CD4-positive, alpha-beta memory T cell (primary cell): ENCODE data around the gene CPB1. TPM values are rescaled to one million over a fixed set of nuclear protein-coding genes. Genes with fewer than 3 reads are reported as not detected.

ENCODE experiments used
- CTCF ChIA-PET: fragments of 350-600 bp; sonication (Branson Sonifier 250); formaldehyde crosslinking; loops from one replicate; lab custom pipeline; 2021; ENCODE audit warnings: inconsistent platforms; ENCODE audit not compliant: partially characterized antibody; lab: Charles Lee
- POLR2A ChIA-PET: fragments of 350-600 bp; sonication (Branson Sonifier 250); formaldehyde crosslinking; loops from one replicate; lab custom pipeline; 2021; ENCODE audit not compliant: partially characterized antibody; lab: Charles Lee
- DNase-seq, 5 donors: peaks; one replicate each; pipeline versions ENCODE4 v3.0.0 to v3.0.0-alpha.2; 2020 to 2022; ENCODE audit warnings: mixed read lengths in 1 of 5
- H3K27ac ChIP-seq: one replicate; pipeline ENCODE4 v1.7.0; 2013; ENCODE audit warnings: low read depth, low read length
- H3K27me3 ChIP-seq: 2 replicates; pipeline ENCODE4 v1.7.0; 2013; ENCODE audit warnings: mild to moderate bottlenecking, low read length, moderate library complexity; ENCODE audit not compliant: insufficient read depth
- H3K36me3 ChIP-seq: 2 replicates; pipeline ENCODE4 v1.7.0; 2013; ENCODE audit warnings: mild to moderate bottlenecking, low read length, moderate library complexity; ENCODE audit not compliant: insufficient read depth
- H3K4me1 ChIP-seq: 2 replicates; pipeline ENCODE4 v1.7.0; 2013; ENCODE audit warnings: mild to moderate bottlenecking, low read length, moderate library complexity; ENCODE audit not compliant: insufficient read depth
- H3K4me3 ChIP-seq, 2 donors: one replicate each; pipeline ENCODE4 v1.7.0; 2013; ENCODE audit warnings: low read length in 2 of 2, mild to moderate bottlenecking in 1 of 2
- H3K9me3 ChIP-seq, 2 donors: one replicate each; pipeline ENCODE4 v1.7.0; 2013; ENCODE audit warnings: low read length in 2 of 2, control low read depth in 1 of 2; ENCODE audit not compliant: control insufficient read depth in 1 of 2
- H3K27ac Mint-ChIP-seq, 7 donors: one replicate each; pipeline ENCODE4 v1.8.0; 2020 to 2021; ENCODE audit warnings: mixed read lengths in 7 of 7, mild to moderate bottlenecking in 6 of 7, inconsistent platforms in 3 of 7, moderate library complexity in 3 of 7
- H3K27me3 Mint-ChIP-seq, 2 donors: one replicate each; pipeline ENCODE4 v1.8.0; 2020 to 2021; ENCODE audit warnings: mixed read lengths in 2 of 2
- H3K36me3 Mint-ChIP-seq, 2 donors: one replicate each; pipeline ENCODE4 v1.8.0; 2020 to 2021; ENCODE audit warnings: mixed read lengths in 2 of 2, inconsistent platforms in 1 of 2, mild to moderate bottlenecking in 1 of 2
- H3K4me1 Mint-ChIP-seq, 4 donors: one replicate each; pipeline ENCODE4 v1.8.0; 2020 to 2021; ENCODE audit warnings: mixed read lengths in 4 of 4, mild to moderate bottlenecking in 1 of 4
- H3K4me3 Mint-ChIP-seq, 8 donors: one replicate each; pipeline ENCODE4 v1.8.0; 2020 to 2021; ENCODE audit warnings: mixed read lengths in 8 of 8, mild to moderate bottlenecking in 7 of 8, moderate library complexity in 6 of 8, inconsistent platforms in 3 of 8
- H3K9me3 Mint-ChIP-seq, 8 donors: one replicate each; pipeline ENCODE4 v1.8.0; 2020 to 2021; ENCODE audit warnings: mixed read lengths in 8 of 8, mild to moderate bottlenecking in 5 of 8, inconsistent platforms in 3 of 8, moderate library complexity in 1 of 8
- intact Hi-C: fragments of 100-400 bp; cut with micrococcal nuclease; formaldehyde crosslinking; loops from one replicate; pipeline ENCODE4 v1.15.1; 2023
- polyA plus RNA-seq, 2 donors: library from polyadenylated mRNA; unstranded; fragments of 300-500 nt; fragmentation: Illumina TruSeq; gene quantifications; one replicate each; pipeline ENCODE4 v1.2.3, GENCODE V29; 2021
- total RNA-seq, 2 experiments: library from RNA; stranded (reverse); gene quantifications; one replicate each; pipeline ENCODE4 v1.2.3, GENCODE V29; 2021

CPB1 gene
- total and polyA plus RNA-seq, 4 experiments from 2014 or later = not detected

DNA sequence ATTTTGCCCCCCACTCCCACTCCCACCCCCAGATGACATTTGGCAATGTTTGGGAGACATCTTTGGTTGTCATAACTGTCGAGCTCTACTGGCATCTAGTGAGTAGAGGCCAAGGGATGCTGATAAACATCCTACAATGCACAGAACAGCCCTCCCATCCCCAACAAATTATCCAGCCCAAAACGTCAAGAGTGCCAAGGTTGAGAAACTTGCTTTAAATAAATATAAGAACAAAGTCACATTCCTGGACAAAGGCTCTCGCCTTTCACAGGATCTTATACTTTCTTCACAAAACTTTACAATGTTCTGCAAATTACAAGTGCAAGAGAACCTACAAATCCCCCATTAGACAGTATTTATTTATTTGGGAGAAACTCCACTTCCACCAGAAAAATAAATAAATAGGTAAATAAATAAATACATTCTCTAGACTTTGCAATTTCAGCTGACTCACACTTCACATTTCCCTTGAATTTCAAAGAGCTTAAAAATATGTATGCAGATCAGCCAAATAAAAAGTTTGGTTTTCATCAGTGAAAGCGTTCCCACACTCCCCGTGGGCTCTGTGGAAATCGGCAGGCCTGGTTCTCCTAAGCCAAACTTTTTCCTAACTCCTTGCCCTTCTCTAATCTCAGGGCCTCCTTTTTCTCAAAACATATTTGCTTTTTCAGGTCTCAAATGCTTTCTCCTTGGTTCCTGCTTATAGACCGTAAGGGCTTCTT, 24.8 kb downstream of the CPB1 start:
- Mint-ChIP-seq H3K36me3 (no peaks in the 10 kb centered on the region), H3K27ac (no peak overlapping the region), H3K4me3 (no peak overlapping the region), H3K27me3 (peaks cover 0 to 4% of the 10 kb centered on the region in 2 donors), H3K9me3 (no peaks in the 10 kb centered on the region), H3K4me1 (no peaks in the 10 kb centered on the region)
- ChIA-PET CTCF (interaction anchor here (1.5 kb wide), 1 partner anchor 10 kb away, joined by 8 read pairs; no protein-coding TSS in a partner anchor), POLR2A (no interaction called here)
- no peaks in the 10 kb centered on the region for H3K36me3 ChIP-seq
- H3K27ac ChIP-seq = no peak overlapping the region
- H3K4me1 ChIP-seq = no peaks in the 10 kb centered on the region
- H3K4me3 ChIP-seq = no peak overlapping the region
- H3K9me3 ChIP-seq = no peaks in the 10 kb centered on the region
- DNase-seq = no peak
- intact Hi-C loops = no loop called here
- H3K27me3 ChIP-seq = no peaks in the 10 kb centered on the region

DNA sequence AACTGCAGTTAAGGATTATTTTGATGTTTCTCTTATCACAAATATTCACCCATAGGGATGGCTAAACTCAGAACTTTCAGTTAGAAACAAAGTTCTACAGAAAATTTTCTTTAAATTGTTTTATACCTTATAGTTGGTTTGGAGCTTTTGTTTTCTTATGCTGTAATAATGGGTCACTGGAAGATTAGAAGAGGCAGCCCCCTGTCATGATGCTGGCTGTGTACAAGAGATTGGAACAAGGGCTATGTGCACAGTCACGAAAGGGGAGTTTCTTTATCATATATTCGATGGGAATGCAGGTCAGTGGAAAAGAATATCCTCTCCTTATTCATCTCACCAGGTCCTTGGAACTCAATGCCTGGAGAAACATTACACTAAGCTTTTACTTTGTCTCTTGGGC, 25.5 kb downstream of the CPB1 start:
- Histone ChIP-seq H3K9me3 (no peaks in the 10 kb centered on the region), H3K4me3 (no peak overlapping the region), H3K4me1 (no peaks in the 10 kb centered on the region), H3K36me3 (no peaks in the 10 kb centered on the region), H3K27me3 (no peaks in the 10 kb centered on the region), H3K27ac (no peak overlapping the region)
- H3K27me3 Mint-ChIP-seq = peaks cover 0 to 4% of the 10 kb centered on the region in 2 donors
- H3K4me1 Mint-ChIP-seq = no peaks in the 10 kb centered on the region
- no peak overlapping the region for H3K4me3 Mint-ChIP-seq
- no peak for DNase-seq
- intact Hi-C loops = no loop called here
- no peak overlapping the region for H3K27ac Mint-ChIP-seq
- POLR2A ChIA-PET = no interaction called here
- CTCF ChIA-PET = interaction anchor here (1.5 kb wide), 1 partner anchor 10 kb away, joined by 8 read pairs; no protein-coding TSS in a partner anchor
- no peaks in the 10 kb centered on the region for H3K9me3 Mint-ChIP-seq
- H3K36me3 Mint-ChIP-seq = no peaks in the 10 kb centered on the region

DNA sequence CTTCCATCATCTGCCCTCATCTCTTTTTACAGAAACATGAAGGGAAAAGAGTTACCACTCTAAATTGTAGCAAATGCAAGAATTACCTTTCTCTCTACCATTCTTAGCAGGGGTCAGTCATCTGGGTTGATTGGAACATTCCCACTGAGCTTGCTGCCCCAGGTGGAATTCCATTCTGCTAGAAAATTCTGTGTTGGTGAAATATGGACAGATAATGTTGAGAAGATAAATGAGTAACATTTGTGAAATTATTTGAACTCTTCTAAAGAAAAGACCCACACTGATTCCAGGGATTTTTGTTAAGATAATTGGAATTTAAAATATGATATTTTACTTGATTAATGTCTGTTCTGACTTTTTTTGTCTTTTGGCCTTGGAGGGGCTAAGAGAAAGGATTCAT, 26.4 kb downstream of the CPB1 start:
- Histone ChIP-seq H3K36me3 (no peaks in the 10 kb centered on the region), H3K27me3 (no peaks in the 10 kb centered on the region), H3K9me3 (no peaks in the 10 kb centered on the region), H3K4me1 (no peaks in the 10 kb centered on the region), H3K4me3 (no peak overlapping the region), H3K27ac (no peak overlapping the region)
- intact Hi-C loops = no loop called here
- CTCF ChIA-PET = interaction anchor here (1.5 kb wide), 1 partner anchor 9 kb away, joined by 8 read pairs; no protein-coding TSS in a partner anchor
- Mint-ChIP-seq H3K27me3 (peaks cover 0 to 4% of the 10 kb centered on the region in 2 donors), H3K36me3 (no peaks in the 10 kb centered on the region), H3K9me3 (no peaks in the 10 kb centered on the region), H3K27ac (no peak overlapping the region), H3K4me1 (no peaks in the 10 kb centered on the region), H3K4me3 (no peak overlapping the region)
- no peak for DNase-seq
- POLR2A ChIA-PET = no interaction called here

DNA sequence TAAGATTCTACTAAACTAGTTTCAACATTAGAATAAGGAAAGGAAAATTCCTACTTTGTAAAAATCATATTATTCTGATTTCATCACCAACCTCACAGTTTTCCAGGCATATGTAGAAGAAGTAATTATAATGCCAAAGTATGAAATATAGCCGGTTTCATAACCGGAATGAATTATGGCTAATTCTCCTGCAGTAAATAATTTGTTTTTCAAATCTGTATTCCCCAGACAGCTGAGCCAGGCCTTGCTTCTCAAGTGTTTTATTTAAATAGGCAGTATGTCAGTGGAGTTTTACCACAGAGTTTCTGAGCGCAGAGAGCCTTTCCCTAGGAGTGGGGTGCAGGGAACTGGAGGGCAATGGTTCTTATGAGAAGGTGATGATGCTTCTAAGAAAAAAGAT, 28.8 kb downstream of the CPB1 start:
- no peaks in the 10 kb centered on the region for H3K36me3 ChIP-seq
- DNase-seq = no peak
- CTCF ChIA-PET = interaction anchor here (1.9 kb wide), 1 partner anchor 12 kb away, joined by 8 read pairs; no protein-coding TSS in a partner anchor
- POLR2A ChIA-PET = no interaction called here
- Mint-ChIP-seq H3K27me3 (peaks cover 0 to 4% of the 10 kb centered on the region in 2 donors), H3K4me3 (no peak overlapping the region), H3K27ac (no peak overlapping the region), H3K36me3 (no peaks in the 10 kb centered on the region), H3K4me1 (no peaks in the 10 kb centered on the region), H3K9me3 (no peaks in the 10 kb centered on the region)
- no peaks in the 10 kb centered on the region for H3K9me3 ChIP-seq
- H3K27me3 ChIP-seq = no peaks in the 10 kb centered on the region
- no peak overlapping the region for H3K4me3 ChIP-seq
- intact Hi-C loops = no loop called here
- H3K4me1 ChIP-seq = no peaks in the 10 kb centered on the region
- no peak overlapping the region for H3K27ac ChIP-seq

GRCh38 chr3:148857316-148857715, 29.7 kb downstream of the CPB1 start:
- Histone ChIP-seq H3K36me3 (no peaks in the 10 kb centered on the region), H3K4me1 (no peaks in the 10 kb centered on the region), H3K27me3 (no peaks in the 10 kb centered on the region), H3K4me3 (no peak overlapping the region), H3K27ac (no peak overlapping the region), H3K9me3 (no peaks in the 10 kb centered on the region)
- H3K9me3 Mint-ChIP-seq = no peaks in the 10 kb centered on the region
- H3K4me1 Mint-ChIP-seq = no peaks in the 10 kb centered on the region
- ChIA-PET CTCF (interaction anchor here (0.7 to 1.9 kb wide), 3 partner anchors 11 to 499 kb away, joined by 3 to 8 read pairs (median 4); no protein-coding TSS in a partner anchor), POLR2A (interaction anchor here (0.6 kb wide), 1 partner anchor 185 kb away, joined by 3 read pairs; no protein-coding TSS in a partner anchor)
- intact Hi-C loops = no loop called here
- no peak overlapping the region for H3K4me3 Mint-ChIP-seq
- H3K36me3 Mint-ChIP-seq = no peaks in the 10 kb centered on the region
- H3K27ac Mint-ChIP-seq = no peak overlapping the region
- H3K27me3 Mint-ChIP-seq = peaks cover 3 to 8% of the 10 kb centered on the region in 2 donors
- no peak for DNase-seq

DNA sequence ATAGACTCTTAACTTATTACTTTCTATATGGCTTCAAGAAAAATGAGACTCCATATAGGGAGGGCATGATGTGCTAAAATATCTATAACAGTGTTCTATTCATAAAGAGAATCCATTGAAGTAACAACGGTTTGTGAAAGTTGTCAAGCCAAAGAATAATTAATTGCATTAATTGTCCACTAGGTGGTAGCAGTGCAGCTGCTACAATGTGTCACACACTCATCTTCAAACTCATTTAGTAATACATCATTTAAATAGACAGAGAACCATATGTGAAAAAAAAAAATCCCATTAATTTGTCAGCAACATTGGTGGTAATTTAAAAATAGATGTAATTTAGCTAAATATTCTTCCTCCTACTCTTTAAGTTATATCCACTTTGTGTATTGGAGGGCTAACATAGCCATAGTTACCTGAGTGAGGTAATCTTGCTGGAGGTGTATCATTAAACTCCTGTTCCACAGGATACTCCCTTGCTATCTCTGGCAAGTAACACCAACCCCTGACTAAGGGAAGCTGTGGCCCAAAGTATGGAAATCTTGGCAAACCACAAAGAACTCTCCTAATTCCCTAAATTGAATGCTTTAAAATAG, 33.8 kb downstream of the CPB1 start:
- Mint-ChIP-seq H3K4me3 (no peak overlapping the region), H3K27me3 (peaks cover 11 to 14% of the 10 kb centered on the region in 2 donors), H3K27ac (no peak overlapping the region), H3K9me3 (no peaks in the 10 kb centered on the region), H3K36me3 (no peaks in the 10 kb centered on the region), H3K4me1 (no peaks in the 10 kb centered on the region)
- Histone ChIP-seq H3K4me1 (no peaks in the 10 kb centered on the region), H3K27ac (no peak overlapping the region), H3K27me3 (no peaks in the 10 kb centered on the region), H3K4me3 (no peak overlapping the region), H3K36me3 (no peaks in the 10 kb centered on the region), H3K9me3 (no peaks in the 10 kb centered on the region)
- DNase-seq = peak in 4 of 5 donors; percentile 3 to 28 (median 20)
- ChIA-PET CTCF (interaction anchor here (0.7 to 8.7 kb wide), 17 partner anchors 8 to 416 kb away, joined by 3 to 81 read pairs (median 4); no protein-coding TSS in a partner anchor), POLR2A (no interaction called here)
- intact Hi-C loops = loop anchor here (1.0 kb wide), 3 partner anchors 82 to 412 kb away; no protein-coding TSS in a partner anchor

- peaks cover 18 to 20% of the 10 kb centered on the region in 2 donors for H3K27me3 Mint-ChIP-seq
- H3K9me3 ChIP-seq = no peaks in the 10 kb centered on the region
- no peak for DNase-seq
- H3K27ac ChIP-seq = no peak overlapping the region
- no peaks in the 10 kb centered on the region for H3K4me1 Mint-ChIP-seq
- POLR2A ChIA-PET = no interaction called here
- H3K4me3 Mint-ChIP-seq = no peak overlapping the region
- no peaks in the 10 kb centered on the region for H3K4me1 ChIP-seq
- H3K27ac Mint-ChIP-seq = no peak overlapping the region
- H3K9me3 Mint-ChIP-seq = no peaks in the 10 kb centered on the region
- intact Hi-C loops = no loop called here
- no peak overlapping the region for H3K4me3 ChIP-seq
- no peaks in the 10 kb centered on the region for H3K36me3 ChIP-seq
- CTCF ChIA-PET = interaction anchor here (0.8 to 8.7 kb wide), 9 partner anchors 7 to 416 kb away, joined by 3 to 81 read pairs (median 4); no protein-coding TSS in a partner anchor
- H3K36me3 Mint-ChIP-seq = no peaks in the 10 kb centered on the region
- H3K27me3 ChIP-seq = no peaks in the 10 kb centered on the region
Measured at GRCh38 chr3:148863297-148863696, 35.7 kb downstream of the CPB1 start.
